Endothelial cell of umbilical vein (primary cell): Measurements from ENCODE around the gene XPO5. TPM values are rescaled to one million over a fixed set of nuclear protein-coding genes. Genes with fewer than 3 reads are reported as not detected.
A peak's percentile ranks its signal among the peaks of the same experiment; 100 is the strongest.

Experiments
- BruUV-seq: library from RNA; stranded (reverse); fragments of 400-500 nt; replicated peaks from 2 replicates; lab custom pipeline; 2021; lab: Mats Ljungman, UMichigan
- CTCF ChIA-PET: fragments of 300-600, 350-600 bp; sonication (Branson Sonifier 250); formaldehyde crosslinking; loops from one replicate; lab custom pipeline; 2021; ENCODE audit warnings: antibody characterized with exemption, inconsistent platforms; lab: Charles Lee
- POLR2A ChIA-PET: fragments of 300-600, 350-600 bp; sonication (Branson Sonifier 250); formaldehyde crosslinking; loops from one replicate; lab custom pipeline; 2021; ENCODE audit warnings: antibody characterized with exemption, inconsistent platforms; lab: Charles Lee
- DNase-seq: peaks from one replicate; pipeline ENCODE4 v3.0.0-alpha.2; 2011; ENCODE audit warnings: low read depth, low spot score
- FAIRE-seq: peaks from 2 replicates; lab custom pipeline; 2011; peaks lifted over from hg19 to GRCh38; lab: Jason Lieb, UNC
- H2AFZ ChIP-seq: 2 replicates; pipeline ENCODE4 v1.6.0; 2012; ENCODE audit warnings: low read depth, low read length, control low read depth, inconsistent platforms
- H3K27ac ChIP-seq: 2 replicates; pipeline ENCODE4 v1.5.1; 2011; ENCODE audit warnings: low read depth, mild to moderate bottlenecking, control low read depth, low read length, moderate library complexity; ENCODE audit not compliant: insufficient read depth
- H3K27me3 ChIP-seq, 2 experiments: 2 replicates each; pipeline versions ENCODE4 v1.6.0 to v1.6.1; 2011; ENCODE audit warnings: low read length in 2 of 2, mixed read lengths in 1 of 2; ENCODE audit not compliant: control insufficient read depth in 2 of 2, insufficient read depth in 2 of 2
- H3K36me3 ChIP-seq, 2 experiments: 2 replicates in 1 of 2; 3 replicates in 1 of 2; pipeline ENCODE4 v1.5.1; 2011; ENCODE audit warnings: low read length in 2 of 2, mild to moderate bottlenecking in 1 of 2, moderate library complexity in 1 of 2; ENCODE audit not compliant: control insufficient read depth in 2 of 2, insufficient read depth in 2 of 2; ENCODE audit errors: extremely low read depth in 1 of 2
- H3K4me1 ChIP-seq: 3 replicates; pipeline ENCODE4 v1.5.1; 2011; ENCODE audit warnings: mild to moderate bottlenecking, low read length; ENCODE audit not compliant: control insufficient read depth, insufficient read depth; ENCODE audit errors: extremely low read depth
- H3K4me2 ChIP-seq: 2 replicates; pipeline ENCODE4 v1.6.1; 2011; ENCODE audit warnings: low read length, control low read depth, mixed read lengths; ENCODE audit not compliant: insufficient read depth
- H3K4me3 ChIP-seq, 3 experiments: fragments of 200-600 bp in 1 of 3; sonication (generic), shearing (Covaris generic) in 1 of 3; replicated peaks in 1 of 3; 2 replicates each; pipeline ENCODE4 v1.5.1; 2011 to 2016; ENCODE audit warnings: control low read depth in 3 of 3, low read length in 3 of 3, mild to moderate bottlenecking in 2 of 3, inconsistent platforms in 1 of 3, low read depth in 1 of 3, moderate library complexity in 1 of 3; ENCODE audit not compliant: insufficient read depth in 1 of 3
- H3K79me2 ChIP-seq: 2 replicates; pipeline ENCODE4 v1.6.0; 2012; ENCODE audit warnings: low read length, inconsistent platforms; ENCODE audit not compliant: control insufficient read depth, insufficient read depth
- H3K9ac ChIP-seq: replicated peaks from 2 replicates; pipeline ENCODE3; 2011; ENCODE audit warnings: low read length, control low read depth; ENCODE audit not compliant: insufficient read depth; ENCODE audit errors: extremely low read depth
- H3K9me1 ChIP-seq: replicated peaks from 3 replicates; pipeline ENCODE4 v1.6.0; 2011; ENCODE audit warnings: mild to moderate bottlenecking, low read length; ENCODE audit not compliant: control insufficient read depth, insufficient read depth; ENCODE audit errors: extremely low read depth
- H3K9me3 ChIP-seq: replicated peaks from 2 replicates; pipeline ENCODE4 v1.5.1; 2012; ENCODE audit warnings: low read length, inconsistent platforms; ENCODE audit not compliant: control insufficient read depth, insufficient read depth
- H4K20me1 ChIP-seq: replicated peaks from 2 replicates; pipeline ENCODE3; 2011; ENCODE audit warnings: mild to moderate bottlenecking, low read length; ENCODE audit not compliant: control insufficient read depth, insufficient read depth; ENCODE audit errors: extremely low read depth
- EZH2 ChIP-seq: IDR thresholded peaks from 2 replicates; pipeline ENCODE4 v1.6.1; 2012; ENCODE audit warnings: borderline replicate concordance, low read depth, mild to moderate bottlenecking, moderate library complexity, low read length, inconsistent platforms; ENCODE audit not compliant: severe bottlenecking
- FOS ChIP-seq: IDR thresholded peaks from 2 replicates; pipeline ENCODE4 v1.6.1; 2011; ENCODE audit warnings: mild to moderate bottlenecking, low read length, moderate library complexity, borderline replicate concordance; ENCODE audit not compliant: insufficient read depth
- GATA2 ChIP-seq: IDR thresholded peaks from 2 replicates; pipeline ENCODE4 v1.7.0; 2011; ENCODE audit warnings: low read depth, mild to moderate bottlenecking, moderate library complexity, mixed read lengths, low read length; ENCODE audit not compliant: insufficient read length, insufficient read depth
- JUN ChIP-seq: IDR thresholded peaks from 2 replicates; pipeline ENCODE4 v1.6.1; 2011; ENCODE audit warnings: borderline replicate concordance, low read depth; ENCODE audit not compliant: insufficient read length, insufficient read depth
- MAX ChIP-seq: IDR thresholded peaks from 2 replicates; pipeline ENCODE4 v1.6.1; 2011; ENCODE audit not compliant: insufficient read depth, insufficient read length
- MYC ChIP-seq: IDR thresholded peaks from one replicate; pipeline ENCODE4 v1.6.1; 2011; ENCODE audit warnings: mild to moderate bottlenecking, low read depth, low read length
- POLR2A ChIP-seq: IDR thresholded peaks from 2 replicates; pipeline ENCODE4 v1.6.1; 2012; ENCODE audit warnings: low read depth, mild to moderate bottlenecking, control low read depth, low read length
- POLR2AphosphoS5 ChIP-seq: IDR thresholded peaks from 2 replicates; pipeline ENCODE4 v1.6.1; 2012; ENCODE audit warnings: low read depth, mild to moderate bottlenecking, control low read depth, low read length, moderate library complexity; ENCODE audit not compliant: insufficient read depth
- dilution Hi-C: fragments of 300-500 bp; cut with MboI; formaldehyde crosslinking; loops from one replicate; pipeline ENCODE4 v1.15.0; 2019; ENCODE audit warnings: low sequenced_read_pairs; ENCODE audit not compliant: extremely low pct_ligation_motif_present
- intact Hi-C: fragments of 100-400 bp; cut with micrococcal nuclease; formaldehyde crosslinking; loops from one replicate; pipeline ENCODE4 v1.10.0; 2022
- polyA plus RNA-seq, 4 experiments: library from polyadenylated mRNA; depleted of rRNA in 3 of 4; stranded (reverse) in 3 of 4; unstranded in 1 of 4; fragments of >200 nt; gene quantifications; 2 replicates each; pipeline versions ENCODE4 v1.2.1 to v1.2.3, GENCODE V29; 2011 to 2012; ENCODE audit warnings: missing spikeins in 1 of 4
- total RNA-seq: library from RNA; stranded (reverse); gene quantifications from 2 replicates; pipeline ENCODE4 v1.2.3, GENCODE V29; 2021
- TF ChIP-seq, protein P1 (sequence below), 2 donors: IDR thresholded peaks; 1 replicate in 1 of 2; 2 replicates in 1 of 2; pipeline ENCODE4 v1.5.1; 2011; ENCODE audit warnings: low read length in 2 of 2, mild to moderate bottlenecking in 2 of 2, moderate library complexity in 2 of 2, control low read depth in 1 of 2, inconsistent platforms in 1 of 2, low read depth in 1 of 2; ENCODE audit not compliant: insufficient read depth in 1 of 2; ENCODE audit errors: extremely low read depth in 1 of 2

XPO5 gene
- total and polyA plus RNA-seq, 2 donors (not counting 3 experiments of a cell fraction or from before 2014, with no cell fraction given): 28.4 to 50.0 TPM

DNA sequence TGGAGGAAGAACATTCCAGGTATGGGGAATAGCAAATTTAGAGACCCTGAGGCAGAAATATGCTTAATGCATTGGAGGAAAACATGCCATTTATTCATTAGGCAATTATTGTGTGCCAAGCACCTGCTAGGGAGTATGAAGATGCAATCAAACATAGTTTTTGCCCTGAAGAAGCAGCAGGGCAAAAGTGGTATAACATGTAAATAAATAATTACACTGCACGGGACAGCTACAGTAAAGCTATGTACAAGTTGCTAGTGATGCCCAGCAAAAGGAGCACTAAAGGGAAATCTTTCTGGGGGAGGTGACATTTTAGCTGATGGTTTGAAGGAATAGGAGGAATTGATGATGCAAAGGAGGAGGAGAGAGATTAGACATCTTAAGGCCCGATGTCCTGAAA is 99.1 kb downstream of the XPO5 start:
- H3K27me3 ChIP-seq: no peaks in the 10 kb centered on the region
- no peaks in the 10 kb centered on the region for H4K20me1 ChIP-seq
- H3K9ac ChIP-seq: no peak overlapping the region
- peak overlapping the region in 1 of 3 experiments; percentile 19 for H3K4me3 ChIP-seq
- TF ChIP-seq EZH2 (no peak), MAX (no peak), POLR2AphosphoS5 (no peak), JUN (no peak), GATA2 (no peak), MYC (no peak), FOS (no peak), POLR2A (no peak)
- TF ChIP-seq, protein P1, sequence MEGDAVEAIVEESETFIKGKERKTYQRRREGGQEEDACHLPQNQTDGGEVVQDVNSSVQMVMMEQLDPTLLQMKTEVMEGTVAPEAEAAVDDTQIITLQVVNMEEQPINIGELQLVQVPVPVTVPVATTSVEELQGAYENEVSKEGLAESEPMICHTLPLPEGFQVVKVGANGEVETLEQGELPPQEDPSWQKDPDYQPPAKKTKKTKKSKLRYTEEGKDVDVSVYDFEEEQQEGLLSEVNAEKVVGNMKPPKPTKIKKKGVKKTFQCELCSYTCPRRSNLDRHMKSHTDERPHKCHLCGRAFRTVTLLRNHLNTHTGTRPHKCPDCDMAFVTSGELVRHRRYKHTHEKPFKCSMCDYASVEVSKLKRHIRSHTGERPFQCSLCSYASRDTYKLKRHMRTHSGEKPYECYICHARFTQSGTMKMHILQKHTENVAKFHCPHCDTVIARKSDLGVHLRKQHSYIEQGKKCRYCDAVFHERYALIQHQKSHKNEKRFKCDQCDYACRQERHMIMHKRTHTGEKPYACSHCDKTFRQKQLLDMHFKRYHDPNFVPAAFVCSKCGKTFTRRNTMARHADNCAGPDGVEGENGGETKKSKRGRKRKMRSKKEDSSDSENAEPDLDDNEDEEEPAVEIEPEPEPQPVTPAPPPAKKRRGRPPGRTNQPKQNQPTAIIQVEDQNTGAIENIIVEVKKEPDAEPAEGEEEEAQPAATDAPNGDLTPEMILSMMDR (IDR thresholded peaks at IDR 0.05; ENCODE audit: extremely low read depth in 1 of 2, insufficient read depth in 1 of 2, low read depth in 1 of 2, low read length in 2 of 2): no peak
- no peak for FAIRE-seq
- H3K4me1 ChIP-seq: peaks cover 9% of the 10 kb centered on the region
- intact Hi-C loops (loop anchor here (2.0 kb wide), 1 partner anchor 22 kb away; the partner anchor contains the start of gene DLK2), dilution Hi-C loops (no loop called here)
- H3K27ac ChIP-seq: no peak overlapping the region
- DNase-seq: no peak
- no TSS peak for BruUV-seq
- H3K9me1 ChIP-seq: no peaks in the 10 kb centered on the region
- ChIA-PET CTCF (interaction anchor here (0.6 to 1.6 kb wide), 5 partner anchors 13 to 40 kb away, joined by 3 to 9 read pairs (median 3); no protein-coding TSS in a partner anchor), POLR2A (interaction anchor here (0.6 to 0.7 kb wide), 6 partner anchors 11 to 610 kb away, joined by 3 to 5 read pairs (median 4); partner anchors contain the start of gene POLR1C)
- H3K36me3 ChIP-seq: no peaks in the 10 kb centered on the region
- peaks cover 14% of the 10 kb centered on the region for H3K79me2 ChIP-seq
- H2AFZ ChIP-seq: peak overlapping the region; percentile 91
- H3K9me3 ChIP-seq: no peaks in the 10 kb centered on the region
- peak overlapping the region; percentile 88 for H3K4me2 ChIP-seq
